ENCODE data around the gene CTBP2.
A peak's percentile ranks its signal among the peaks of the same experiment; 100 is the strongest.

Gene CTBP2

GRCh38 chr10:125120053-125120710, 40.2 kb downstream of the CTBP2 start:
- no peak for DNase-seq

- no peak for DNase-seq
Observed at GRCh38 chr10:125118701-125119100, 41.7 kb downstream of the CTBP2 start.

- DNase-seq, result no peak
Observed at GRCh38 chr10:125118011-125118611, 42.3 kb downstream of the CTBP2 start.

- DNase-seq, result no peak
Observed at GRCh38 chr10:125116652-125117310, 43.6 kb downstream of the CTBP2 start.

GRCh38 chr10:125116041-125116649, 44.2 kb downstream of the CTBP2 start:
- DNase-seq, result no peak

- DNase-seq, result no peak
Observed at GRCh38 chr10:125115409-125115808, 45.0 kb downstream of the CTBP2 start.

- DNase-seq, result no peak
Observed at GRCh38 chr10:125114761-125115391, 45.5 kb downstream of the CTBP2 start.

GRCh38 chr10:125113691-125114371, 46.5 kb downstream of the CTBP2 start:
- DNase-seq, result no peak

GRCh38 chr10:125112697-125113494, 47.5 kb downstream of the CTBP2 start:
- DNase-seq, result no peak

- DNase-seq, result no peak
Observed at GRCh38 chr10:125111118-125111727, 49.1 kb downstream of the CTBP2 start.

- DNase-seq, result no peak
Observed at GRCh38 chr10:125107965-125108580, 52.3 kb downstream of the CTBP2 start.

GRCh38 chr10:125107166-125107949, 53.0 kb downstream of the CTBP2 start:
- DNase-seq, result no peak

- no peak for DNase-seq
Observed at GRCh38 chr10:125106586-125106985, 53.8 kb downstream of the CTBP2 start.

- no peak for DNase-seq
Observed at GRCh38 chr10:125105706-125106255, 54.6 kb downstream of the CTBP2 start.

GRCh38 chr10:125105155-125105554, 55.2 kb downstream of the CTBP2 start:
- peak; percentile 21 for DNase-seq

- DNase-seq, result peak; percentile 79
Observed at GRCh38 chr10:125104559-125104958, 55.8 kb downstream of the CTBP2 start.

- DNase-seq, result peak; percentile 14
Observed at GRCh38 chr10:125103924-125104323, 56.4 kb downstream of the CTBP2 start.

GRCh38 chr10:125103466-125103865, 56.9 kb downstream of the CTBP2 start:
- no peak for DNase-seq

- no peak for DNase-seq
Observed at GRCh38 chr10:125102821-125103220, 57.5 kb downstream of the CTBP2 start.

GRCh38 chr10:125102246-125102645, 58.1 kb downstream of the CTBP2 start:
- no peak for DNase-seq
